HG02610 (cell line): Measurements from ENCODE around the gene HTR6.
"Not testable (repeated sequence)": the region's sequence is repeated elsewhere in the genome, so short reads cannot be mapped to it uniquely, and the experiment has no call there.

ENCODE experiments used
- ATAC-seq: cut with Tn5 transposase; IDR thresholded peaks from one replicate; pipeline ENCODE4 v1.9.1; 2021; ENCODE audit warnings: mild to moderate bottlenecking, moderate library complexity; ENCODE audit not compliant: unreplicated experiment

The HTR6 gene

DNA sequence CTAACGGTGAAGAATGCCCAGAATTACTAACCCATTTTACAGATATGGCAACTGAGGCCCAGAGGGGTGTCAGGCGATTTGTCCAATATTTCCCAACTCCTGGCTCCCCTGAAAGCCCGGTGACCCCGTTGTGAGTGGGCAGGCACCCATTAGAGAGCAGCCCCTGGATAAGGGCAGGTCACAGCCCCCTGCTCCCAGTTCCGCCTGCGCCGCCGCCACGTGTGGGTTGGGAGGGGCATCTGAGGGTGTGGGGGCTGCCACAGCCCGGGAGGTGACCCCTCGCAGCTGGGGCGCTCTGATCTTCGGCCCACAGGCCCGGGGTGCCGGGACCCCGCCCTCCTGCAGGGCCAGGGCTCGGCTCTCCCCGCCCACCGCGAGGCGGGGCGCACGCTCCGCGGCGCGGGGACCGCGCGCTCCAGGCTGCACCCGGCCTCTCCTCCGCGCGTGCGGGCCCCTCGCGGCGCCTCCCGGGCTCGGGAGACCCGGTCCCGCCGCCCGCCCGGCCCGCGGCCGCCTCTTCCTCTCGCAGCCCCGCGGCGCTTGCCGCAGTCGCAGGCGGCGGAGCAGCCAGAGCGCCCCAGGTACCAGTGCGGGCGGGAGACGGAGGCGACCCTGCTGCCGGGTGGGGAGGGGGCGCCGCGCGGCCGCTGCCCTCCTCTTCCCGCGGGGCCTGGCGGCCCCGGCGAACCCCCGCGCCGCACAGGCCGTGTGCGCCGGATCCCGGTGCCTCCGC is at the start of gene HTR6:
Gene HTR6 (plus strand): TSS at position 423 of the 733 bp plus-strand sequence. CDS start 879 bp downstream, outside the sequence.
- ATAC-seq = no peak

DNA sequence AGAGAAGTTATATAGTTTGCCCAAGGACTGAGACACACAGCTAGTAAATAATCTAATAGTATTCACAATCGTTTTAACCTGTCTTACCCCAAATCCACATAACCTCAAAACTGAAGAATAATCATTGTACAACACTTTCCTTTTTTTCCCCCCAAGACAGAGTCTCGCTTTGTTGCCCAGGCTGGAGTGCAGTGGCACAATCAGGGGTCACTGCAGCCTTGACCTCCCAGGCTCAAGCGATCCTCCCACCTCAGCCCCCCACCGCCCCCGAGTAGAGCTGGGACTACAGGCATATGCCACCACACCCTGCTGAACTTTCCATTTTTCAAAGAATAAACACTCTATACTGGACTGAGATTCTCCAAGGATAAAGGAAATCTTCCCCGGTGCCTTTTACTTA is 49.2 kb upstream of the HTR6 start:
- ATAC-seq = no peak

DNA sequence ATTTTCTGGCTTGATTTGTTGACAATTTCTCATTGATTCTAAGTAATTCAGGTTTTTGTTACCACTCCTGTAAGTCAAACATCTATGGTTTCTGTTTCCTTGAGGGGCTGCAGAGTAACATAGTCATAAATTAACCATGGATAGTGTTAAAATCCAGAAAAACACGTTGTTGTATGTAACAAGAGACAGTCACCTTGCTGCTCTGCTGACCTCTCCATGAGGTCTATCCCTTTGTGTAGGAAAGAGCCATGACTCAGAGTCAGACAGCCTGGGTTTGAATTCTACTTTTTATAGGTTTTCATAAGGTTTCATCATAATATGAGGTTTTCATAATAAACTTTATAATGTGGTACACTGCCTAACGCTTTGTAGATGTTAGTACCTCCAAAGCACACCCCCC is 48.2 kb upstream of the HTR6 start:
- no peak for ATAC-seq

DNA sequence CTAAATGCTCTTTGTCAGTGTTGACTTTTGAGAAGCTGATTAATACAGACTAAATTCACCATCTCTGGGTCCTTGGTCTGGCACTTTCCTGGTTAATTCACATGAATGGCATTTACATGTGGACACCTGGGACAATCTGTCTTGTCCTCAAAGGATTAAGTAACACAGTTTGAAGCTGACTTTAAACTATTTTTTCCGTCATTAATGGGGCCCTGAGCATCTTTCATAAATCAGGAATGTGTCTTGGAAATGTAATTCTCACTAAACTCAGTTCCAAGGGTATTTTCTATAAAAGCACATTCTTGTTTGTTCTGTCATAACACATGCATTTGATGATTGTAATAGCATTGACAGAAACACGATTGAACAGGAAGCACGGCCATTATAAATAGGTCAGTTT is 47.3 kb upstream of the HTR6 start:
- ATAC-seq = no peak

DNA sequence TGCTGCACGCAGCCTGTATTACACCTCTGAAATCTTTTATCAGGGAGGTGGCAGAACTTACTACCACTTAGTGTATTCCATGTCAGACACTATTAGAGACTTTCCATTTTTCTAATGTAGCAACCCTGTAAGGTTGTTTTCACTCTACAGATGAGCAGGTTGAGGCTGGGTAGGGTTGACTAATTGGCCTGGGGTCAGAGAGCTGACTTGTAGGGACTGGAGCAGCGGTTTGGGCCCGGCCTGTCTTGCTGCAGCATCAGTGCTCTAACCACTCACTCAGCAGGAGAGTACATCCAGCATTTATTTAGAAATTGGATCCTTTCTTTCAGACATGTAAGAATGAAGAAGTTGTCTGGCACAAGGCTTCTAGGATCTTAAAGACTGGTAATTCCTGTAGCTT is 46.2 kb upstream of the HTR6 start:
- ATAC-seq = no peak

DNA sequence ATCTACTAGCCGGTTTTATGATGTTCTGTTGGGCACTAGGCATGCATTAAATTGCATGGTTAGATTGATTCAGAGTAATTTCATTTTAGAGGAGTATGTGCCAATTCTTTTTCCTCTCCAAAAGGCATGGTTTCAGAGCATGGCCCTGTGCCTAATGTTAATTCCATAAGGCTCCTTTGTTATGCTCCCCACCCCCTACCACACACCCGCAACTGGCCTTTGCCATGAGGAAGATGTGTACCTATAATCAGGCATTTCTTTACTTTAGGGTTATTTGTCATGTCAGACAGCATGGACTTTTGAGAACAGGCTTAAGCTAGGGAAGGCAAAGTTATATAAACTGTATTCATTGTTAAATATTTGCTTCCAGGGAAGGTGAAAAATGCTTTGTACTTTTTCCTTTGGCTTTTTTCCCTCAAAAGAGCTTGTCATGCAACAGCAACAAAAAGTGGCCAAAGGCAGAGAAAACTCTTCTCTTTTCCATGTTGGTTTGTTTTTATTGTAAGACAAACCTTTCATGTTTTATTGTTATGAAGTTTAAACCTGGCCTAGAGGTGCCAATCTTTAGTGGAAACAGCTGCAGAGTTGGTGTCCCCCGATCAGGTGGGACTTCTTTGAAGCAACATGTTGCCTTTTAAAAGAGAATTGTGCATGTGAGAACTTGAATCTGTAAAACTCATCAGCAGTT is 44.8 kb upstream of the HTR6 start:
- ATAC-seq = no peak

DNA sequence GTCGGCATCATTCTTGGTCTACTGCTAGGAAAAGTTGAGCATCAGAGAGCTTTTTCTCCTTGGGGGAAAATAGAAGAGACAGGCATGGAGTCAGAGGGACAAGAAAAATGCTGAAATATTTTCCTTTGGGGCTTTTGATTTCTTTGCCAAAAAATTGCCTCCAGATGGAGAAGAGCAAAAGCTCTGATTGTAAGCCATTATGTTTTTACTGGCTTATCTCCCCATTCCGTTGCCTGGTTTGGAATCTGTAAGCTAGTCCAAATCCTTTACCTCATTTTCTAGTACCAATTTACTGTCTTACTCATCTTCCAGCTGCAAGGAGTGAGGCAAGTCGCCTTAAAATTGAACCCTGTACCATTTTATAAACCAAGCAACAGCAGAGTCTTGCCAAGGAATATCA is 43.9 kb upstream of the HTR6 start:
- no peak for ATAC-seq

DNA sequence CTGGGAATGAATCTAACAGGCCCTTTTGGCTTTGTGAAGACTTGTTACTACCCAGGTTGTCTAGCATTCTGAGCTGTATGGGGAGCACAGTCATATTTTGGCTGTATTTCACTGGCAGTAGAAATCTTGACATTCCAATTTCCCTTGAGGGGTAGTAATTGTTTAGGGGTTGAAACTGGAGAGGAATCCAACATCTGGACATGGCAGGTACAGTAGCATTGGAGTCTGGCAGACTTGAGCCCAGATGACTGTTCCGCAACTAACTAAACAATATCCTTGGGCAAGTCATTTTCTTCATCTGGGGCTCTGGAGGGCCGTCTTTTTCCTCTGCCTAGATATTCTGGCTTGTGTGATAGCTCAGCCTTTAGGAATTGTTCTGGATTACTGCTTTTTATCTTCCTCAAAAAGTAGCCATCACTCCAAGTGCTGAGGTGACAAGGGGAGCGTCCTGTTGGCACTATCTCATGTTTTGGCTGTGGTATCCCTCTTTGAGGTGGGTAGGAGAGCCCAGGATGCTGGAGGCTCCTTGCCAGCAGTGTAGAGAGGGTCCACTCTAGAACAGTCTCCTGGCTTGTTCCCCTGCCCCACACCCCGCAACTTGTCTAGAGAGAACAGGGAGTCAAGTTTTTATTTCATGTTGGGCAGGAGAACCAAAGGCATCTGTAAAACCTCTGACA is 43.3 kb upstream of the HTR6 start:
- no peak for ATAC-seq

DNA sequence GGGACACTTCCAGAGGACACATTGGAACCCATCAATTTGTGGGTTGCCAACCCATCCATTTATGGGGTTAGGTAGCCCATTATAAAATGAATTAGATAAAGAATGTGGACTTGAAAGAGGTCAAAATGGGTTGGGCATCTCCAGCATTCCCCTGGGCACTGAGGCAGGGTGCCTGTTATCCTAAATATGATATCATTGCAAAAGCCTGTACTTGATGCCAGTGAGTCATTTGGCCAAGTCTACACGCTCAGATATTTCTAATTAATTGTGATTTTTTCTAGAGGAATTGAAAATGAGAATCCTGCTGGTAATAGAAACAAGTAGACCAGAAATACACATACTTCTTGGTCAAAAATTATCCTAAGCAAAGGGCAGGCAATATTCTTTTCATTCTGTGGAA is 42.5 kb upstream of the HTR6 start:
- ATAC-seq = no peak

DNA sequence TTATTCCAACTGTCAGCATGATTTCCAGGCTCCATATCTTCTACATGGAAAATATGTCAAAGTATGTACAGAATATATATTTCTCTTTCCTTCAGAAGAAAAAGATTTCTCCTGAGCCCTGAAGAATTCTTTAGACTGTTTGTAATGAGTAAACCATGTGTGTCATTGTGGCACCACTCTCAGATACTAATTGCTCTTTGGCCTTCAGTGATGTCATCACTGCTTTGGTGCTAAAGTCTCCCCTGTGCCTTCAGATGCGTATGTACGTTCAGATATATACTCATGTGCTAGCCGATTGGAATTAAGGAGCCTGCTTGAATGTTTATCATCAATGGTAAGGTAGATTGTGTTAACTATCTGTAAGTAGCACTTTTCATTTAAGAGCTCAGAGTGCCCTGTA is 41.2 kb upstream of the HTR6 start:
- ATAC-seq = no peak

DNA sequence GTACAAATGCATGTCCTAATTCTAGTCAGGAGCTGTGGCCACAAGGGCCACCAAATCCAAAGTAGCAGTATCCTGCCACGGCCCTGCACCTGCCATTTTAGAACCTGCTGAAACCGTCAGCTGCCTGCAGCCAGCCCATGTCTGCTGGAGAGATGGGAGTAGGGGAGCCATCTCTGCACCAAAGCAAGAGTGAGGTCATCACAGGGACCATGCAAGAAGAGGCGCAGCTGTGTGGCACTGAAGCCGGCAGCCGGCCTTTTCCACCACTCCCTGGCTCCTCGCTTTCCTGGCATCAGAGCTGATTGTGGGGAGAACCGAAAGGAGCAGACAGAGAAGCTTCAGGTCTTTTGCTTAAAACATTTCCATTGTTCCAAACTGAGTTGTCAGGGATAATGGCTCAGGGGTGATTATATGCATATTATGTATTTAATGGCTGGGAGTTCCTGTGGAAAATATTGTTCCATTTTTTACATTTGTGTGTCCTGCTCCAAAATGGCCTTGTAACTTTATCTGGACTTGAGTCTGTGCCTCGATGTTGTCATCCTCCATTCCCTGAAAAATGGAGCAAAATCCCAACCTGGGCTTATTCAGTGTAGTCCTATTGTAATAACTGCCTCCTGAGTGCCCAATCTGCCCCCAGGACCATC is 39.3 kb upstream of the HTR6 start:
- no peak for ATAC-seq

DNA sequence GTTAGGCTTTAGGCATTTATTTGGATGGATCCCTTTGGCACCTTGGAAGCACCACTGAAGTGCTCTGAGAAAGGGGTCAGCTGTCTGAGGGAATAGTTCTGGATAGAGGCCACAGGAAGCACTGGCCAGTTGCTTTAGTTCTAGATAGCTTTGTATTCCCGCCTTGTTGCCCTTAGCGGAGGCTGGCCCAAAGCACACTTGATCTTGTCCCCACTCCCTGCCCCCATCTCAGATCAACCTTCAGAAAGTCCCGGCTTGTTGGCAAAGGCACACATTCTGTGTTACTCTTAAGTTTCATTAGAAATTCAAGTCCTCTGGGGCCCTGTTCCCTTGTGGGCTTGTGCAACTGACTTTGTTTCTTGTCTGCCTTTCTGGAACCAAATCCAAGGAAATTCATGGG is 35.8 kb upstream of the HTR6 start:
- no peak for ATAC-seq

DNA sequence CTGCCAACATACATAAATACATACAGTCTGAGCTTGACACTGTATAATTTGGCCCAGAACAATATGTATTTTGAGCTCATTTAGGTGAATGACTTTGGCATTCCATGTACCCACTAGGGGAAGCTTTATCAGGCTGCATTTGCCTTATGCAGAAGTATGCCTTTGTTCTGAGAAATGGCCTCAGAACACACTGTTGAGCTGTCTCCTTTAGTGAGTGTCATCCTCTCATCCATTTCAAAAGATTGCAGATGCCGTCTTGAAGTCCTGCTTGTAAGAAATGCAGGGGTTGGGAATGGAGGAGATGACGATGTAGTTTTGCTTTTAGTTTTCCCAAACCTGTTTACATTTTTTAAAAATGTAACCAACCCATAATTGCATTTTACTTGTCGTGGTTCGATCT is 35.3 kb upstream of the HTR6 start:
- ATAC-seq = no peak

DNA sequence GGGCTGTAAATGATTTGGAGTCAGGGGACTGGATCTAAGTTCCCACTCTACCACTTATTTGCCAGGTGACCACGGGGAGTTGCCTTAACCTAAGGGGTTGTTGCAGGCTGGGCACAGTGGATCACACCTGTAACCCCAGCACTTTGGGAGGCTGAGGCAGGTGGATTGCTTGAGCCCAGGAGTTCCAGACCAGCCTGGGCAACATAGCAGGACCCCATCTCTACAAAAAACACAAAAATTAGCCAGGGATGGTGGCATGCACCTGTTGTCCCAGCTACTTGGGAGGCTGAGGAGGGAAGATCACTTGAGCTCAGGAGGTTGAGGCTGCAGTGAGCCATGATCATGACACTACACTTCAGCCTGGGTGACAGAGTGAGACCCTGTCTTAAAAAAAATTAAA is 34.5 kb upstream of the HTR6 start:
- not testable (repeated sequence) for ATAC-seq

DNA sequence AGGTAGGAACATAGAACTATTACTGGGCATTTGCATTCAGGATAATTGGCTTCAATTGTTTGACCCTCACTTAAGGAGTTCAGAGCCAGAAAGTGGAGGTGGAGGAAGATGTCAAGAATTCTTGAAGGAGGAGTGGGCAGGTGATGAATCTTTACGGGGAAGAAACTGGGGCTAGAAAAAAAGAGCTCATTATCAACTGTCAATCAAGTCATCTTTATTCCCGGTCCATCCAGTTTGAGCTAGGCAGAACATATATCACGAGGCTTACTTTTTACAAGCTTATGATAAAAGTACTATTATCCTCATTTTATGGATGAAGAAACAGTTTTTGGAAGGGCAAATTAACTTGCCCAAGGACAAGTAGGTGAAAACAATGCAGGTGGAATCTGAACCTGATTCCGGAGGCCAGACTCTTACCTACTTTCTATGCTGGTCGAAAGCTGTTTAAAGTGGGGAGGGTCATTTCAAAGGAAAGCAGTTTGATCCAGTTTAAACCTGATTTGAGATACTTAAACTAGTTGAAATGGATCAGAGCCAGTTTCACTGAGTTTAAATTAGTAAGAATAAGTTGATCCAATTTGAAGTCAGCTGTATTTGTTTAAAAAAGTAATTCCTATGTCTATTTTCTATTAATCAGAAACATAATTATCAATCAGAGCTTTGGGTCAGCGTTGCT is 33.8 kb upstream of the HTR6 start:
- ATAC-seq = no peak

DNA sequence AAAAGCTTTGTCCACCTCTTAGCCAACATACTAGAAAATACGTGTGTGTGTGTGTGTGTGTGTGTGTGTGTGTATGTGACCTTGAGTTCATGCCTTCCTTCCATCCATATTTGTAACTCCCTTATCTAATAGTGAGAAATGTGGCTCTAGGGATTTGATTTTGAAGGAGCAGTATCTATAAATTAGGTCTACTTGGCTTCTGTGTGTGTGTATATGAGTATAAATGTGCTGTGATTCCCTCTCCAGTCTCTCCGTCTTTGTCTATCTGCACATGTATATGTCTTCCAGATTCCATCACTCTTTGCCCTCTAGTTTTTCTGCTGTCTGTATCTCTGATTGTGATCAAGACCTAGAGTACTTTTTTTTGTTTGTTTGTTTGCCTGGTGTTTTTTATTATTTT is 32.5 kb upstream of the HTR6 start:
- ATAC-seq = no peak

DNA sequence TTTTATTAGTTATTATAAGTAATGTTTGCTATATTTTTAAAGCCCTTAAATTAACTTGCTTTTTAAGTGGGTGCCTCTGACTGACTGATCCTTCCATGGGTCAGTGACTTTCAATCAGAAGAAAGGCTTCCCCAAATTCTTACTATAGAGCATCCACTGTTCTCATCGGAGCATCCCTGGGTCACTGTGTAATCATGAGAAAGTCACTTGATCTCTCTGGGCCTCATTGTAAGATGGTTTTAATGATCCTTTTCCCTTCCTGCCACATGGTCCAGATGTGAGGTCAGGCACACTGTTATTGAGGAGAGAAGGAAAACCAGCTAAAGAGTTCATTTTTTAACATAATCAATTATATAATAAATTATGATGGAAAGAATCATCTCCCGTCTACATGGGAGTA is 31.6 kb upstream of the HTR6 start:
- ATAC-seq = no peak

DNA sequence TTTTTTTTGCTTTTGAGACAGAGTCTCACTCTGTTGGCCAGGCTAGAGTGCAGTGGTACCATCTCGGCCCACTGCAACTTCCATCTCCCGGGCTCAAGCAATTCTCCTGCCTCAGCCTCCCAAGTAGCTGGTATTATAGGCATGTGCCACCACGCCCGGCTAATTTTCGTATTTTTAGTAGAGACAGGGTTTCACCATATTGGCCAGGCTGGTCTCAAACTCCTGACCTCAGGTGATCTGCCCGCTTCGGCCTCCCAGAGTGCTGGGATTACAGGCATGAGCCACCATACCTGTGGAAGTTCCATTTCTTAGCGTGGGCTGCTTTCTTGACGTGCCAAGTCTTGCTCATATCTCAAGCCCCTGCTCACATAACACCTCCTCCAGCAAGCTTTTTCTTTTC is 29.6 kb upstream of the HTR6 start:
- not testable (repeated sequence) for ATAC-seq

DNA sequence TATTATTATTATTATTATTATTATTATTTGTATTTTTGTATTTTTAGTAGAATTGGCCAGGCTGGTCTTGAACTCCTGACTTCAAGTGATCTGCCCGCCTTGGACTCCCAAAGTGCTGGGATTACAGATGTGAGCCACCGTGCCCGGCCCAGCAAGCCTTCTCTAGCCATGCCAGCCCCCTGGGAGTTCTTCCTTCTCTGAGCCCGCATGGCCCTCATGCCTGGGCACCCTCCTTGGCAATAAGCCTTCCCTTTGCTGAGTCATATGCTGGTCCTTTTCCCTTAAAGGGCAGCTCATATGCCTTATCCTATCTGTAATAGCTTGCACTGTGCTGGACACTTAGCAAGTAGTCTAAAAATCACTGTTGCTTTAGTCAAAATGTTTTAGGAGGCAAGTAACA is 29.0 kb upstream of the HTR6 start:
- no peak for ATAC-seq

DNA sequence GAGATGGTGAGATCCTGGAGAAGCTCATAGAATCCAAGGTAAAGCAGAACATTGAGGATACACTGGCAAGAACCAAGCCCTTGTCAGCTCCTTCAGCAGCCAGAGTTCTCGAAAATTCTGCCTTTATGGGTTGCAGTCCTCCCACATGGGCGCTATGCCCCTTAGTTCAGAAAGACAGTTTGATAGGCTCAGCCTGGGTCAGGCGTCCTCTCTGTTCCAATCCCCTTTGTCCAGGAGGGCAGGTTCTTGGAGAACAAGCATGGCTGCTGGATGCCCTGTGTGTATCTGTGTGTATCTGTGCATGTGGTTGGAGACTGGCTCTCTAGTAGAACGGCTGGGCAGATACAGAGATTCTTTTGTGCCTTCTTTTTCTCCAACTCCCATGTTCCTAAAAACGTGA is 28.6 kb upstream of the HTR6 start:
- no peak for ATAC-seq

DNA sequence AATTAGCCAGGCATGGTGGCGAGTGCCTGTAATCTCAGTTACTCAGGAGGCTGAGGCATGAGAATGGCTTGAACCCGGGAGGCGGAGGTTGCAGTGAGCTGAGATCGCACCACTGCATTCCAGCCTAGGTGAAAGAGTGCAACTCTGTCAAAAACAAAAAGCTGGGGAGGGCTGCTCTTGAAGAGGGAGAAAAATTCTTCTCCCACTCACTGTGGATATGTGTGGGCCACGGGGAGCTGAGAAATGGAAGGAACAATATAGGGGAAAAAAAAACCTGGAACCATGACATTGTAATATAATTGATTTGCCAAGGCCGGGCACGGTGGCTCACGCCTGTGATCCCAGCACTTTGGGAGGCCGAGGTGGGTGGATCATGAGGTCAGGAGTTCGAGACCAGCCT is 27.9 kb upstream of the HTR6 start:
- not testable (repeated sequence) for ATAC-seq
